OCI-LY3 (cell line): ENCODE results near the gene SERPINF2.

Source experiments
- CTCF ChIP-seq: fragments of 200-600, 300-600 bp; sonication (generic); IDR thresholded peaks from 2 replicates; pipeline ENCODE4 v1.5.1; 2014; ENCODE audit warnings: antibody characterized with exemption, low read length, low read depth
- EZH2phosphoT487 ChIP-seq: fragments of 200-600 bp; shearing (Covaris generic); IDR thresholded peaks from 2 replicates; pipeline ENCODE4 v1.6.1; 2018; ENCODE audit warnings: antibody characterized with exemption, mixed run types, low read depth

GRCh38 chr17:1711804-1712203 lies 30.9 kb upstream of the SERPINF2 start:
- no peak for TF ChIP-seq CTCF
- TF ChIP-seq EZH2phosphoT487: no peak
